AG09319 (cell line): ENCODE measurements around the gene ZNF3.

Experiments used
- DNase-seq: peaks from one replicate; pipeline ENCODE4 v3.0.0-alpha.2; 2010; ENCODE audit warnings: low read depth; ENCODE audit errors: extremely low read depth
- TF ChIP-seq, protein P1 (sequence below): IDR thresholded peaks from 2 replicates; pipeline ENCODE4 v1.5.1; 2011; ENCODE audit warnings: low read depth, mild to moderate bottlenecking, inconsistent platforms, low read length, moderate library complexity

The ZNF3 gene

GRCh38 chr7:100029596-100029995 is 51.9 kb downstream of the ZNF3 start:
- no peak for DNase-seq
- TF ChIP-seq, protein P1, sequence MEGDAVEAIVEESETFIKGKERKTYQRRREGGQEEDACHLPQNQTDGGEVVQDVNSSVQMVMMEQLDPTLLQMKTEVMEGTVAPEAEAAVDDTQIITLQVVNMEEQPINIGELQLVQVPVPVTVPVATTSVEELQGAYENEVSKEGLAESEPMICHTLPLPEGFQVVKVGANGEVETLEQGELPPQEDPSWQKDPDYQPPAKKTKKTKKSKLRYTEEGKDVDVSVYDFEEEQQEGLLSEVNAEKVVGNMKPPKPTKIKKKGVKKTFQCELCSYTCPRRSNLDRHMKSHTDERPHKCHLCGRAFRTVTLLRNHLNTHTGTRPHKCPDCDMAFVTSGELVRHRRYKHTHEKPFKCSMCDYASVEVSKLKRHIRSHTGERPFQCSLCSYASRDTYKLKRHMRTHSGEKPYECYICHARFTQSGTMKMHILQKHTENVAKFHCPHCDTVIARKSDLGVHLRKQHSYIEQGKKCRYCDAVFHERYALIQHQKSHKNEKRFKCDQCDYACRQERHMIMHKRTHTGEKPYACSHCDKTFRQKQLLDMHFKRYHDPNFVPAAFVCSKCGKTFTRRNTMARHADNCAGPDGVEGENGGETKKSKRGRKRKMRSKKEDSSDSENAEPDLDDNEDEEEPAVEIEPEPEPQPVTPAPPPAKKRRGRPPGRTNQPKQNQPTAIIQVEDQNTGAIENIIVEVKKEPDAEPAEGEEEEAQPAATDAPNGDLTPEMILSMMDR, result no peak

DNA sequence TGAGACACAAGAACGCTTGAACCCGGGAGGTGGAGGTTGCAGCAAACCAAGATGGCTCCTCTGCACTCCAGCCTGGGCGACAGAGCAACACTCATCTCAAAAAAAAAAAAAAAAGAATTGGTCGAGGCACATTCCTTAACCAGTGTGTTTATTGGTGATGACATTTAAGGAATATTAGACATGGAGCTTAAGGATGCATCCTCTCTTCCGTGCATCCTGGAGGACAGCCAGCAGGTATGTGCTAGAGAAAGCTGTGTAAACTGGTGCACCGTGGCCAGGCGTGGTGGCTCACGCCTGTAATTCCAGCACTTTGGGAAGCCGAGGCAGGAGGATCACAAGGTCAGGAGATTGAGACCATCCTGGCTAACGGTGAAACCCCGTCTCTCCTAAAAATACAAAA is 54.3 kb downstream of the ZNF3 start:
- TF ChIP-seq, protein P1, result no peak

DNA sequence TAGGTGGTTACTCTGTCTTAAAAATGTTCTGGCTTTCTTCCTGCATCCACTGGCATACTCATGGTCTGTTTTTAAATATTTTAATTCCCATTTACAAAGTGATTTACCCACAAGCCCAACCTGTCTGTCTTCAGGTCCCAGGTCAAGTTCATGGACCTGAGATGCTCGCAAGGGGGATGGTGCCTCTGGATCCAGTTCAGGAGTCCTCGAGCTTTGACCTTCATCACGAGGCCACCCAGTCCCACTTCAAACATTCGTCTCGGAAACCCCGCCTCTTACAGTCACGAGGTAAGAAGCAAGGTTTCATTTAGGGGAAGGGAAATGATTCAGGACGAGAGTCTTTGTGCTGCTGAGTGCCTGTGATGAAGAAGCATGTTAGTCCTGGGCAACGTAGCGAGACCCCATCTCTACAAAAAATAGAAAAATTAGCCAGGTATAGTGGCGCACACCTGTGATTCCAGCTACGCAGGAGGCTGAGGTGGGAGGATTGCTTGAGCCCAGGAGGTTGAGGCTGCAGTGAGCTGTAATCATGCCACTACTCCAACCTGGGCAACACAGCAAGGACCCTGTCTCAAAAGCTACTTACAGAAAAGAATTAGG is 57.4 kb downstream of the ZNF3 start:
- TF ChIP-seq, protein P1, result no peak
- DNase-seq, result no peak

More for the DNA sequence above, 54.3 kb downstream of the ZNF3 start:
- no peak for DNase-seq

DNA sequence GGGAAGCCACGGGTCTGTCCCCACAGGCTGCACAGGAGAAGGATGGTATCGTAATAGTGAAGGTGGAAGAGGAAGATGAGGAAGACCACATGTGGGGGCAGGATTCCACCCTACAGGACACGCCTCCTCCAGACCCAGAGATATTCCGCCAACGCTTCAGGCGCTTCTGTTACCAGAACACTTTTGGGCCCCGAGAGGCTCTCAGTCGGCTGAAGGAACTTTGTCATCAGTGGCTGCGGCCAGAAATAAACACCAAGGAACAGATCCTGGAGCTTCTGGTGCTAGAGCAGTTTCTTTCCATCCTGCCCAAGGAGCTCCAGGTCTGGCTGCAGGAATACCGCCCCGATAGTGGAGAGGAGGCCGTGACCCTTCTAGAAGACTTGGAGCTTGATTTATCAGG is 58.0 kb downstream of the ZNF3 start:
- DNase-seq, result no peak
- TF ChIP-seq, protein P1, result no peak

DNA sequence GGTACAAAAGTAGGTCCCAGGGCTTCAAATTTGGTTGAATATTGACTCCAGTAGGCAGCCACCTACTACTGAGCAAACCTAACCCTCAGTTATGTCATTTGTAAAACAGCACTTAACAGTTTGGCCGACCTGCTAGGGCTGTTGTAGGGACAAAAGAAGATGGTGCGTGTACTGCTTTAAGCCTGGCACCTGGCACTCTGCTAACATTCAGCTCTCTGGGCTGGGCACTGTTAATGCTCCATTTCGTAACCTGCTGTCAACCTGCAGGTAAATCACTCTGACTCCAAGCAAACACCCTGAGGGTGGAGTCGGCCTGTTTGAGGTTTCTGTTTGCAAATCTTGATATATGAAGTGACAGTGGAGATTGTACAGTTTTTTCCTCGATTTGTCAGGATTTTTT is 58.9 kb downstream of the ZNF3 start:
- no peak for DNase-seq
- TF ChIP-seq, protein P1, result no peak

DNA sequence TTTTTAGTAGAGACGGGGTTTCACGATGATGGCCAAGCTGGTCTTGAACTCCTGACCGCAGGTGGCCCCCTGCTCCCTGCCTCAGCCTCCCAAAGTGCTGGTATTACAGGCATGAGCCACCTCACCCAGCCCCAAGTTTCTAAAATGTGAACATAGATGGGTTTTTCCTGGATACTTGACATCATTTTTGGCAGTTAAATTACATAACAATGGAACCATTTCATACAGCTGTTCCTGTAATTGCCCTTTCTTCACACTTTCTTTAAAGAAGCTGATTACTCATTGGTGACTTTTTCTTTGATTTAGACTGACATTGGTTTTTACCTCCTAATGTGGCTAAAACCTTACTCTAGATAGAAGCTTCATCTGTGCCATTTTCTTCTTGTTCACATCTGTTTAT is 60.2 kb downstream of the ZNF3 start:
- TF ChIP-seq, protein P1, result no peak
- DNase-seq, result no peak
